NCI-H1436 (cell line): ENCODE data around the gene CEACAM20.
"Not testable (repeated sequence)": the region's sequence is repeated elsewhere in the genome, so short reads cannot be mapped to it uniquely, and the experiment has no call there.

Experiments used
- DNase-seq: peaks from one replicate; lab custom pipeline; 2025; lab: John Stamatoyannopoulos, UW

CEACAM20 gene

DNA sequence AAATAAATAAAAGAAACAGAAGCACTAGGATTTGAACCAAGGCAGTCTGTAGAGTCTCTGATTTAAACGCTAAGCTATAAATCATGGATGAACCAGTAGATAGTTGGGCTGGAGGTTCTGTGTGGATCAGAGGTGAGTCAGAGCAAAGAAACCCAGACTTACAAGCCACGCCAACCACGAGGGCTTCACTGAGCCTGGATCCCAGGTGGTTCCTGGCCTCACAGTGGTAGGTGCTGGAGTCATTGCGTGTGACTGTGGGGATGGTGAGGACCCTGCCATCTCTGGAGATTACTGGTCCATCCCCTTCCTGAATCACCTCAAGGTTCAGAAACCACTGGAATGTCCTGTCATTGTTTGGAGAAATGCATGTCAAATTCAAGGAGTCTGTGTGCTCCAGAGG lies 19.3 kb upstream of the CEACAM20 start:
- no peak for DNase-seq

DNA sequence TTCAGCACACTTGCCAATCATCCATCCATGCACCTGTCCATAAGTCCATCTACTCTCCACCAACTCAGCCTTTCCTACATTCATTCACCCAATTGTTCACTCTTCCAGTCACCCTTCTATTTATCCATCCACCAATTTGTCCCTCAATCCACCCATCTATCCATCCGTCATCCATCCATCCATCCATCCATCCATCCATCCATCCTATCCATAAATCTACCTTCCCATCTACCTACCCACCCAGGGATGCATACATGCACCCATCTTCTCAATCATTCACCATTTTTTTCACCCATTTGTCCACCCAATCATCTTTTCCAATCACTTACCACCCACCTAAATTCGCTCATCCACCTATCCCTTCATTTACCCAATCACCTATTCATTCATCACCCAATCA lies 14.6 kb upstream of the CEACAM20 start:
- DNase-seq, result no peak

DNA sequence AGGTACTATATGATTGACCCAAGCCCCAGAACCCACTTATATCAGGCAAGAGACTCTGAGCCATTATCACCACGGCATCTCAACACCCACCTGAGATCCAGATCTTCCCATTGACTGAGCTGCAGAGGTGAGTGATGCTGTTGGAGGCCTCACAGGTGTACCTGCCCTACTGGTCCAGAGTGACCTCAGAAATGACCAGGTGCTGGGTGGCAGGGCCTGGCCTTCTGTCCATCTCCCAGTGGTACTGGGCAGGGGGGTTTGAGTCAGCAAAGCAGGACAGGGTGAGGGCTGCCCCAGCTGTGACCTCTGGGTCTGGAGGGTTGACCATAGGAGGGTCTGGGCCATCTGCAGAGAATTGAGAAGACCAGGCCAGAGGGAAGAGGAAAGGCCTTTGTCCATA lies 13.2 kb upstream of the CEACAM20 start:
- DNase-seq, result no peak

DNA sequence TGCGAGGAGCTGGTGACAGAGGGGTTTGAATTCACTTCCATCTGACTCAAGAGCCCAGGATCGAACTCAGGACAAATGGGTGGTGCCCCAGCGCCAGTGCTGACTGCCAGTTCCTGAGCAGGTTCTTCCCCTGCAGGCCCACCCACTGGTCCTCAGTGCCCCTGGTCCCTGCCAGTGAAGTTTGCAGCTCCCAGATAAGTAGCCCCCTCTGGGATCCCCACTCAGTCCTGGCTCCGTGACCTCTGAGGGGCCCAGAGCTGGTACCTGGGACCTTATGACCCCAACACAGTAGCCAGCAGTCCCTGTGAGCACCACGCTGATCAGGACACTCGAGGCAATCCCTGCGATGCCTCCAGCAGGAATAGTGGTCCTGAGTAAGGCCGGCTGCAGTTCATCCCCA lies 11.3 kb upstream of the CEACAM20 start:
- DNase-seq, result no peak

DNA sequence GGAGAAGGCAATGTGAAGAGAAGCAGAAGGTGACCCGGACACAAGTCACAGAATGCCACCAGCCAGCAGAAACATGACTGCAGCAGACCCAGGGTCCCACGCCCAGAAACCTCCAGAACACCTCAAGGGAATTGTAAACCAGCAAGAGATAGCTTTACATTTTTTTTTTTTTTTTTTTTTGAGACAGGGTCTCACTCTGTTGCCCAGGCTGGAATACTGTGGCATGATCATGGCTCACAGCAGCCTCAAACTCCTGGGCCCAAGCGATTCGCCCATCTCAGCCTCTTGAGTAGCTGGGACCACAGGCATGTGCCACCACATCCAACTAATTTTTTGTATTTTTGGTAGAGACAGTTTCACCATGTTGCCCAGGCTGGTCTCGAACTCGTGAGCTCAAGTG lies 10.5 kb upstream of the CEACAM20 start:
- DNase-seq, result no peak

DNA sequence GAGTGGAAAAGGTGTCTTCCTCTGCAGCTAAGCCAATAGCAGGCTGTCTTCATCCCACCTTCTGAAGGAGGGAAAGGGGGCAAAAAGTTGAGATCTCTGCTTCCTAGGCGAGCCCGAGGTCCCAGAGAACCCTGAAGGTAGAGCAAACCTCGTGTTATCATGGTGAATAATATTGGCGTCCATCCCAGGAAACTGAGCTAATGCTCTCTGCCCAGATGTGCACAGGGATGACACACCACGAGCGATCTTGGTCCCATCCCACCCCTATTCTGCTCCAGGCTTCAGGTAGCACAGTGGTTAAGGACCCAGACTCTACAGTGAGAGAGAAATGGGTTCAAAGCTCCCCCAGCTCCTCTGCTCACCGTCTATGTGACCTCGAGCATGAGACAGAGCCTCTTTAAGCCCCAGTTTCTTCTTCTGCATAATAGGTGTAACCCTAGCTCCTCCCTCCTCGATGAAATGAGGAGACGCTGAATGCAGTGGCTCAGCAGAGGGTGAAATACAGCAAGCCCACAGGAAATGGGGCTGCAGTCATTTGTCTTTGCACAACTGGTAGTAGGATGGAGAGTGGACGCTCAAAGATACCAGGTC lies 9.9 kb upstream of the CEACAM20 start:
- no peak for DNase-seq

DNA sequence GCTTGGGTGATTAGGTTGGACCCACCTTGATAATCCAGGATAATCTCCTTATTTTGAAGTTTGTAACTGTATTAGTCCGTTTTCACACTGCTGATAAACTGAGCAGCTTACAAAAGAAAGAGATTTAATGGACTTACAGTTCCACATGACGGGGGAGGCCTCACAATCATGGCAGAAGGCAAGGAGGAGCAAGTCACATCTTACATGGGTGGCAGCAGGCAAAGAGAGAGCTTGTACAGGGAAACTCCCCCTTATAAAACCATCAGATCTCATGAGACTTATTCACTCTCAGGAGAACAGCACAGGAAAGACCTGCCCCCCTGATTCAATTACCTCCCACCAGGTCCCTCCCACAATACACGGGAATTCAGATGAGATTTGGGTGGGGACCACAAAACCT lies 5.9 kb upstream of the CEACAM20 start:
- DNase-seq, result not testable (repeated sequence)

DNA sequence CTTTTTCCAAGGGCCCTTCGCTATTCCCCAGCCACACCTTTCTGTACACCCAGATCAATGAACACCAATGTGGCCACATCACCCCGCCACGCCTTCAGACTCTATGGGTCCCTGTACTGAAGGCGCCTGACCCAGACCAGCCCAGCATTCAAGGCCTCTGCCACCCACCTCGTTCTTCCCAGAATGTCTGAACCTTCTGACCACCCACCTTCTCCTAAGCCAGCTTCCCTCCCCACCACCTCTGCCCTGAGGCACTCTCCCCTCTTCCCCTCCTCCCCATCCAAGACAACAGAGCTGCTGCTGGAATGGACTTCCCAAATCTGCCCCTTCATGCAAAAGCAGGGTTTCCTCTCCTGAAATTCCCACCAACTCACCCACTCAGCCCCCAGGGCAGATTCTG lies 3.3 kb upstream of the CEACAM20 start:
- no peak for DNase-seq

DNA sequence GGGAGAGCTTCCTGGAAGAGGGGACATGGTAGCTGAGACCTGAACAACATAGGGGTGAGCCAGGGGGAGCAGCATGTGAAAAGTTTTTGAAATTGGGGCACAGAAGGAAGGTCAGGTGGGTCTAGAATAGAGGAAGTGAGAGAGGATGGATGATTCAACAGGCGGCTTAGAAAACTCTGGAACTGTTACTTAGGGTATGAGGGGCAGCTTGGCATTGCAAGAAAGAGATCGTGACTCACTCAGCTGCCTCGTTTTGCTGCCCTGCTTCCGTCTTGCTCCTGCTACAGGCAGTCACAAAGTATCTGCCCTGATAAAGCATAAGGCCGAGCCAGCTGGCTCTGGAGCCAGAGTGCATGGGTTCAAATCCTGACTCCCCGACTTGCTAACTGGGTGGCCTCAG lies 1.3 kb upstream of the CEACAM20 start:
- no peak for DNase-seq

DNA sequence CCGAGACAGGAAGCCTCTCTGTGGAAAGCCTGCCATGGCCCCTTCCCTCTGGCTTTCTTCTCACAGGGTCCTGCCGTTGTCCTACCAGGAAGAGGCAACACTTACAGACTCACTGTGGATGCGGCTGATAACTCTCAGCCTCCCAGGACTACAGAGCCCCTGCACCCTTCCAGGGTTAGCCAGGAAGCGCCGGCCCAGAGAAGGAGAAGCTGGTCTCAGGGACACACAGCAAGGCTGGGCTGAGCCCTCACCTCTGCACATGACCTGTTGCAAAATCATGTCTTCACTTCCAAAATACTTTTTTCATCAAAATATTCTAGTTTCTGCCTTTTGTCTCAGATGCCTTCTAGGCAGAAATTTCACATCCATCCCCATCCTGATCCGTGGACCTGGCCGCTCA lies 1.9 kb downstream of the CEACAM20 start:
- no peak for DNase-seq

DNA sequence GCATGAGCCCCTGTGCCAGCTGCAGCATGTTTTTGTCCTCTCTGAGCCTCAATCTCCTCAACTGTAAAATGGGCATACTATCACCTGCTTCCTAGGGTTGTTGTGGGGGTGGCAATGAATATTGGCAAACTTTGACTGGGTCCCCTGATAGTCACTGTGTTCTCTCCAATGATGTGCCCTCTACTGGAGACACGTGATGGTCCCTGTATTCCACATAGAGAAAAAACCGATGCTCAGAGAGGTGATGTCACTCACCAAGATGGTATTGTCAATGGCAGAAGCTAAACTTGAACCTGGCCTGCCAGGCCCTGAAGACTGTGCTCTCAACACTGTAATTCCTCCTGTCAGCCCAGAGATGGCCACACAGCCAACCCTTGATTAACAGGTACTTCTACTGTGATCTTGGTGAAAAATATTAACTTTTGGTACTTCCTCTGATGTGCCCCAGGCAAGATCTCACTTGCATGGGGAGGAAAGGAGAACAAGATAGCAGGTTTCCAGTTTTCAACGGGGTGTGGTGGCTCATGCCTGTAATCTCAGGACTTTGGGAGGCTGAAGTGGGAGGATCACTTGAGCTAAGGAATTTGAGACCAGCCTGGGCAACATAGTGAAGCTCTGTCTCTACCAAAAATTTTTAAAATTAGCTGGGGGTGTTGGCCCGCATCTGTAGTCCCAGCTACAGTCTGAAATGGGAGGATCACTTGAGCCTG lies 3.6 kb downstream of the CEACAM20 start:
- no peak for DNase-seq

DNA sequence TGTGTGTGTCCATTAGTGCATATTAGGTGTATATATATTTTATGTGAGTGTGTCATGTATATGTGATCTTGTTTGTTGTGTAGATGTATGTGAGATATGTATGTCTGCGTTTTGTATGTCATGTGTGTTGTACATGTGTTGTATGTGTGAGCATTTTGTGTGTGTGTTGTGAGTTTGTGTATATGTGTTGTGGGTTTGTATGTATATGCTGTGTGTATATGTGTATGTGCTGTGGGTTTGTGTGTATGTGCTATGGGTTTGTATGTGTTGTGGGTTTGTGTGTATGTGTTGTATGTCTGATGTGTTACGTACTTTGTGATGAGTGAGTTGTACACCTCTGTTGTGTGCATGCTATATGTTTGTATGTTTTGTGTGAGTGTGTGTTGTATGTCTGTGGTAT lies 8.1 kb downstream of the CEACAM20 start:
- DNase-seq, result no peak

DNA sequence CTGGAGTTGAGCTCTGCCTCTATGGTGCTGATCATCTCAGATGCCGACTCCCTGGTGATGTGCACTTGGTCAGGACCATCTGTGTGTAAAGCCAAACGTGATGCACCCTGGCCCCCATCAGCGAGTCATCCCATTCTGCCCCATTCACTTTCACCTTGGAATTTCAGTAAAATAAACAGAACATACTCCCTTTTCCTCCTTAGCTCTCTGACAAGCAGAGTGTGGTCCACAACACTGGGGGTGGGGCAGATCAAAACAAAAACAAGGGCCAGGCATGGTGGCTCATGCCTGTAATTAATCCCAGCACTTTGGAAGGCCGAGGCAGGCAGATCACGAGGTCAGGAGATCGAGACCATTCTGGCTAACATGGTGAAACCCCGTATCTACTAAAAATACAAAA lies 12.3 kb downstream of the CEACAM20 start:
- no peak for DNase-seq

DNA sequence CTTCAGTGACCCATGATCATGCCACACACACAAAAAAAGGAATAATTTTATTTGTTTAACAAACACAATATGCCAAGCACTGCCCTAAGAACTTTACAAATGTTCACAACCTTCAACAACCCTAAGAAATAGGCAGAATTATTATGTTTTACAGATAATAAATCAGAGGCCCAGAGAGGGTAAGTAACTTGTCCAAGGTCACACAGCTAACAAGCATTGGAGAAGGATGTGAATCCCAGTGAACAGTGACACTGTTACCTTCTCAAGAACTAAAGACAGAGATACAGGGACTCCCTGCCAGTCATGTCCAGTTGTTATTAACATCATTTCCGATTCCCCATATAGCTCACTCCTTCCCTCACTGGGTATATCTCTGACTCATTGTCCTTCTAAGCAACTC lies 13.6 kb downstream of the CEACAM20 start:
- no peak for DNase-seq

DNA sequence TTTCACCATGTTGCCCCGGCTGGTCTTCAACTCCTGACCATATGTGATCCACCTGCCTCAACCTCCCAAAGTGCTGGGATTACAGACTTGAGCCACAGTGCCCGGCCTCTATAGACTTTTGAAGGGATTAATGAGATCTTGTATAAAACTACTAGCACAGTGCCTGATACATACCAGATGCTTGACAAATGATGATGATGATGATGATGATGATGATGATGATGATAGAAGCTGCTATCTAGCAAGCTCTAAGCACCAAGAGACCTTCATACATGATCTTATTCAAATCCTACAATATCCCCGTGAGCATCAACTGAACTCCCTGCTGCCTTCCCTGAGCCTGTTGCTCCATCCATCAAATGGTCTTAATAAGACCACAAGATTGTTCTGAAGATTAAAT lies 14.4 kb downstream of the CEACAM20 start:
- DNase-seq, result no peak

DNA sequence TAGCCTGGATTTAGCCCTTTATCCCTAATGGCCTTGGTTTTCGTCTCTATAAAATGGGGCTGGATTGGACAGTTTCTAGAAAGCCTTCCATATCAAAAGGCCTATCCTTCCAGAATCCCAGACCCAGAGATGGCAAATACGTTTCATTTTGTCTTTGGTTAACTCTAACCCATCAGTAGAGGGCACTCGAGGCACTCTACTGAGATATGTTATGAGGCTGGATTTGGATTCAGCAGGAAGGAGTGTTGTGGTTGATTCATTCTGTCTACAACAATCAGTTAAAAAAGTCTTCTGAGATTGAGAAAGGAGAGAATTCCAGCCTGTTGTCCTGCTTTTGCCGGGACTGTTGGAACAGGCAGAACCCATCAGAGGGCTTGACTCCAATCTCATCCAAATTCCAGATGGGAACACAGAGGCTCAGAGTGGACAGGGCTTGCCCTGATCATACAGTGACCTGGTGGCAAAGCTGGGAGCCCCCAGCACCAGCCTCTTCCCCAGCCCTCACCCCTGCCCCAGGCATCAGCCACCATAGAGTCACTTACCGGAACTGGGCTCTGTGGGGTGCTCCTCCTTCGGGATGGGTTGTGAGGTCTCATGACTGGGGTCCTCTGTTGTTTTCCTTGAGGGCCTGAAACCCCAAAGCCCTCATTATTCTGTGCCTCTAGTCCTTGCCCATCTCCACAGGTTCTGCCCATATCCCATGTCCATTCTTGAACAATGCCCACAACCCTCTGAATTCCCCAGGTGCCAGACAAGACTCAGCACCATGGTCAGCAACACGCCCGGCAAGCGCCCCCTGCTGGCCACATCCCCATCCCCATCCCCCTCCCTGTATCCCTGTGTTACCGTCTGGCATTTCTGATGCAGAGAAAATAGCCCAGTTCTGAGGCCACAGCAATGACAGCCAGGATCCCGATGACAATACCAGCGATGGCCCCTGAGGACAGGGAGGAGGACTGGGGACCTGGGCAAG lies 16.9 kb downstream of the CEACAM20 start:
- peak; percentile 5 for DNase-seq

DNA sequence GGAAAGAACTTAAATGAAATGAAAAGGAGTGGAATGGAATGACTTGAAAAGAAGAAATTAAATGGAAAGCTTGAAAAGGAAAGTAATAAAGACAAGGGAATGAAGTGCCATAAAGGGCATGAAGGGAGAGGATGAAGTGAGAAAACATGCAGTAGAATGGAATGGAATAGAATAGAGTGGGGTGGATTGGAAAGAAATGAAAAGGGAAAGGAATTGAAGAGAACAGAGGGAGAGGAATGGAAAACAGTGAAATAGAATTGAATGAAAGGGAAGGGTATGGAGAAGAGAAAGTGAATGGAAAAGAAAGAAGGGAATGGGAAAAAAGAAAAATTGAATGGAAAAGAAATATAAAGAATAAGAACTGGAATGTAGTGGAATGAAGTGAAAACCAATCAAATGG lies 20.0 kb downstream of the CEACAM20 start:
- no peak for DNase-seq

DNA sequence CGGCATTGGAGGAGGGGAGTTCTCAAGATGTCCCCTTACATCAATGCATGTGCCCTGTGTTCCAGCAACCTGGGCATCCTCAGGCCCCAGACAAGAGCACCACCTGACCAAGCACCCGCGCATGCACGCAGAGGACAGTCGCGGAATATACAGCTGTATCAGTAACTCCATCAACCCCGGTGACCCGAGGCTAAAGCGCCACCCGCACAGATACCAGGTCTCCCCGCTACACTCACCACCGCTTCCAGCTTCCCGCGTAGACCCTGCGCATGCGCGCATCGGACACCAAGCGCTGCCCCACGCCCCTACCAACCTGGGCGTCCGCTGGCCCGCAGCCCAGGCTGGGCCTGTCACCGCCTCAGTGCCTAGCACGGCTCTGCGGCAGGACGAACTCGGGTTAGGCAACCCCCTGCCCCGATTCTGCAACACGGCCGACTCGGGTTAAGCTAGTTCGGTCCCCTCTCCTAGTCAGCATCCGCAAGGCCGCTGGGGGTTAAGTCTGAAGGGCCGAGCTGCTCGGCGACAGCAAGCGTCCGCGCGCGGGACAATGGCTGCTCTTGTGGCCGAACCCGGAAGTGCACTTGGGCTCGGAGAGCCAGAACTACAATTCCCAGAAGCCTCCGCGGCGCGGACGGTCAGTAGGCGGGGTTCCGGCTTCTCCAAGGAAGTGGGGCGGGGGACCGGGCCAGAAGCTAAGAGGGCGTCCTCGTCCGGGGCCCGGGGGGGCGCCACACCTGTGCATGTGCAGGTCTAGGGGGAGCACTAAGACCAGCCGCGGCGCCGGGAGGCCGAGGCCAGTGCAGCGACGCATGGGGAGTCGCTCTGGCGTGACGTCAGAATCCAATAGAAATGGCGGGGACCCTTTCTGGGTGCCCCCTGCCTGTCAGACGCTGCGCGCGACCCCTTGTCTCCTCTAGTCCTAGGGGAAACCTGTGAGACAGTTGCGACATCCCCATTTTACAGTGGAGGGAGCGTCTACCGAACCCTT lies 29.2 kb downstream of the CEACAM20 start, which contains the start of gene ZNF180:
Gene ZNF180 (minus strand): TSS at position 561 of the 988 bp plus-strand sequence. CDS start 3,188 bp downstream, outside the sequence.
- peak; percentile 97 for DNase-seq

DNA sequence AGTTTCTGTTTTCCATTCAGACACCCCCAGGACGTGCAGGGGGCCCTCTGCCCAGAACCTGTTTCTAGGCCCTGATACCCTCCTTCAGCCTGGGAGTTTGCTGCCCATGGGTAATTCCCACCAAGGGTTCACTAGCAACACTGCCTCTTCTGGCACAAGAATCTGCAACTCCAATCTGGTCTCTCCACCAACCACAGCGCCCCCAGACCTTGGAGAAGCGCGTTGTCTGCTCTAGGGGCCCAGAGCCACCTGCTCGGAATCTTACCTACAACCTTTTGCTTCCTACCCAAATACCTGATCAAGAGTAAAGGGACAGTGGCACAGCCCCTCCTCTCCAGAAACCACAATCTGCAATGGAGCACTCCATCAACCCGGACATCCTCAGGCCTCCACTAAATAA lies 29.9 kb downstream of the CEACAM20 start:
- DNase-seq, result no peak

DNA sequence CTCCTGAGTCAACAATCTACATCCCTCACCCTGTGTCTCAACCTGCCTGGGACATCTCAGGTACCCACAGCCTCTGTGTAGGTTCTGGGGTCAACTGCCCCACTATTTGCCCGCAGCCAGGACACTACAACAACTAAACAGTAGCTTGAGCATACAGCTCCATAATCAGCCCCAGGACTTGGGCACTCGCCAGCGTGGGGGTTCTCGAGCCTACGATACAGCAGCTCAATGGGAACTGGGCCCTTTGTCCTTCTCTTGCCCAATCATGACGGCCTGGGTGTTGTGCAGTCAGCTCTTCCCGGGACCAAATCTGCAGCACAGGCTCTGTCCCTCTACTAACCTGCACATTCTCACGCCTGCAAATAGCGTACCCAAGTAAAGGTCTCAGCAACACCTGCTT lies 30.5 kb downstream of the CEACAM20 start:
- DNase-seq, result no peak

DNA sequence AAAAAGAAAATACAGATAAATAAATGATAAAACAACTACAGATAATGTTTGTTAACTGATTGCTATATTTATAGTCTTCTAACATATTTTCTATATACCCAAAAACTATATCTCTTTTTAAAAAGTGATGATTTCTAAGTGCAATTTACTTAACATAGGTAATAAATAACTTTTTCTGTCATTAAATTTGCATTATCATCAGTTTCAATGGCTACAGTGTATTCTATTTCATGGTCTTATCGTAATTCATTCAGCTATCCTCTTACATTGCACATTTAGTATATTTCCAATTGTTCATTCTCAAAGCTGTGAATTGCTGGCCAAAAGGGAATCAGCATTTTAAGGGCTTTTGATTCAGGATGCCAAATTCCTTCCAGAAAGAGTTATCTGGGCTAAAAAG lies 32.8 kb downstream of the CEACAM20 start:
- no peak for DNase-seq
